HG03520 (cell line): ENCODE data around the gene PGAP3.

ENCODE experiments used
- ATAC-seq: cut with Tn5 transposase; IDR thresholded peaks from one replicate; pipeline ENCODE4 v1.9.1; 2021; ENCODE audit warnings: mild to moderate bottlenecking, moderate library complexity; ENCODE audit not compliant: unreplicated experiment

The PGAP3 gene

DNA sequence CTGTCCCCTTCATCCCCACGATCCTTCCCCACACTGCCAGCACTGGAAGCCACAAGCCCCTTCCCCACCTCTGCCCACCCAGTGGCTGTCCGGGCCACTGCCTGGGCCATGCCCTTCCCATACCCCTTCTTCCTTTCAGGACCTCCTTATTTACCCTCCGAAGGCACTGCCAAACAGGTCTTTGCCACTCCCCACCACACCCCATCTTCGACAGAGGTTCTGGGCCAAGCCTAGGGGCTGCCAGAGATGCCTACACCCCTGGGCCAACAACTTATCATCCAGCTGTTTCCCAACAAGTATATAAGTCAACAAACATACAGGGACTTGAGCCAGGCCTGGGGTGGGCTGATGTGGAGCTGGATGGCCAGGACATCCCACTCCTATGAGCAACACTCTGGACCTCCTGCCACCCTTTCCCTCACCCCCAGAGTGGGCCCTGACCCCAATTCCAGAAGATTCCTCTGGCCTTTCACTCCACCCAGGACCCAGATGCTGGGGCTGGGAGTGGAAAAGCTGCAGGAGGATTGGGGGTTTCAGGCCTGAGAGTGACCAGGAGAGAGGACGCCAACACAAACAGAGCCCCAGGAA is 62.6 kb downstream of the PGAP3 start:
- ATAC-seq = no peak

DNA sequence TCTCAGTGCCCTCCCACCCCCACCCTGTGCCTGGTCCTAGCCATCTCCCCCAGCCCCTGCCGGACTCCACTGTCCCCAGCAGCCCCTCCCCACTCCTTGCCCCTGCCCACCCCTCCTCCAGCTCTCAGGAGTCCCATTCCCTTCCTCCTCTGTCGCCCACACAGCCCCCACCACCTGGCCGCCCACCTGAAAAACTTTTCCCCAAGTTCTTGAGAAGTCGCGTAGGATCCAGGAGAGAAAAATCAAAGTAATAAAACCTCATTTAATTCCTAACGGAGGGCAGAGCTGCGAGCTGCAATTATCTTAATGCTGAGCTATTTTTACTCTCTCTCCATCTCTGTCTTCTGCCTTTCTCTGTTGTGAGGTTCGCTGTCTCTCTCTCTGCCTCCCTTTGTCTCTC is 63.5 kb downstream of the PGAP3 start:
- no peak for ATAC-seq

DNA sequence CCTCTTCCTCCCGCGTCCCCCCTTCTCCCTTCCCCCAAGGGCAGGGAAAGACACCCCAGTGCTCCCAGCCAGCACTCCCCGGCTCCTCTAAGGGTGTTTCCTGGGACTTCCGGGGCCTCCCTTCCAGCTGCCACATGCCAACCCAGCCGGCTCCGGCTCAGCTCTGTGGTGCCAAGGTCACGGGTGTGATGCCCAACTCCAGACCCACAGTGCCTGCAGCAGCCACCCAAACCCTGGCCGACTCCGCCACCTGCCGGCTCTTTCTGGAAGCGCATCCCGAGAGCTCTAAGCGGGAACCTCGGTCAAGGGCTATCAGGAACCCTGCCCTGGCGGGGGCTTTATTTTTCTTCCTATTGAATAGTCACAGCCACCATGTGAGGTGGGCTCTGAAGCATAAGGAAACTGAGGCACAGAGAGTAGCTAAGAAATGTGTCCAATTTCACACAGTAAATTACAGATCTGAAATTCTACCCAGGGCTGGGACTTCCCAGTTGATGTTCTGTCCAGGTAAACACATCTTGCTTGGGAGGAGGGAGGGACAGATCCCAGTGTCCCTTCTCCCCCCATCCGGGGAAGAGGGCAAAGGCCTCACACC is 64.4 kb downstream of the PGAP3 start:
- no peak for ATAC-seq

DNA sequence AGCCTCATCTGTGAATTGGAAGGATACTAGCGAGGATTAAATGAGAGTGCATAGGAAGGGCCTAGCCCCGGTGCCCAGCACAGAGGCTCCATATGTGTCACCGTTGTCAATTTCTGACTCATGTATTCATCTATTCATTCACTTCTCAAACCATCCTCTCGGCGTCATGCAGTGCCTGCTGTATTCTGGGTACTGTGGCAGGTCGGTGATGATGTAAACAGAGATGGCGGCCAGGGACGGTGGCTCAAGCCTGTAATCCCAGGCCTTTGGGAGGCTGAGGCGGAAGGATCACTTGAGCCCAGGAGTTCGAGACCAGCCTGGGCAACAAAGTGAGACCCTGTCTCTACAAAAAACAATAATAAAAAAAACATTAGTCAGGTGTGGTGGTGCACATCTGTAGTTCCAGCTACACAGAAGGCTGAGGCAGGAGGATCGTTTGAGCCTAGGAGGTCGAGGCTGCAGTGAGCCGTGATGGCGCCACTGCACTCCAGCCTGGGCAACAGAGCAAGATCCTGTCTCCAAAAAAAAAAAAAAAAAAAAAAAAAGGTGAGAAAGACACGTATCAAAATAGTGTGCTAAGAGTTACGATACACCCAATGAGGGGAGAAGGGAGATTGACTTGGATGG is 65.4 kb downstream of the PGAP3 start:
- no peak for ATAC-seq

- no peak for ATAC-seq
These were observed 66.1 kb downstream of the PGAP3 start for GRCh38 chr17:39621523-39622379.
